HG03108 (cell line): ENCODE data around the gene FSD1L.

ENCODE experiments used
- ATAC-seq: cut with Tn5 transposase; IDR thresholded peaks from one replicate; pipeline ENCODE4 v1.9.1; 2021; ENCODE audit warnings: moderate library complexity; ENCODE audit not compliant: unreplicated experiment

FSD1L gene

DNA sequence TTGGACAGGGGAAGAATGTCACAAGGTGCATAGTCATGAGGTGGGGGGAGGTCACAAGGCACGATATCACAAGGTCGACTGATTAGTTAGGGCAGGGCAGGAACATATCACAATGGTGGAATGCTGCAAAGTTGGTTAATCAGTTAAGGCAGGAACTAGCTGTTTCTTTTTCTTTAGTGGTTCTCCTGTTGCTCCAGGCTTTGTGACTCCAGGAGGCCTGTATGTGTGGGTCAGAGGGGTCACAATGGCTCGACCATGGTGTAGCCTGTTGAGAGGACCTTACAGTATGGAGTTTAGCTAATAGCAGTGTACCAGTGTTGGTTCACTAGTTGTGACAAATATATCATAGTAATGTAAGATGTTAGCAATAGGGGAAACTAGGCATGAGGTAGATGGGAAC is 12.4 kb upstream of the FSD1L start:
- no peak for ATAC-seq

DNA sequence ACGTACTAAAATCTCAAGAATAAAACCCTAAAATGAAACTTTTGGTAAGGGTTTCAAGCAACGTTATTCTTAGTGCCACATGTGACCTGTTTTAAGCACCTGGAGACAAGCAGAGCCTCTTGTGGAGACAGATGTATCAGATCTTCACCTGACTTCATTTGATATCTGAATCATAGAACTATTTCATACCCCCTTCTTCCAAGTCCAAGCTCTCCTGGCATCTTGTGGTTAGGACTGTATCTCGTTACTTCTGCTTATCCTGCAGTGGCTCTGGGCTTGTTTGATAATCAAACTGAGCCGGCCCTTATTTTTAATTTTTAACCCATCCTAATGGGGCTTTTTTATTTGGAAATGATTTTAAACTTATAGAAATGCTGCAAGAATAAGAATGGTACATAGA is 11.1 kb upstream of the FSD1L start:
- ATAC-seq: no peak

DNA sequence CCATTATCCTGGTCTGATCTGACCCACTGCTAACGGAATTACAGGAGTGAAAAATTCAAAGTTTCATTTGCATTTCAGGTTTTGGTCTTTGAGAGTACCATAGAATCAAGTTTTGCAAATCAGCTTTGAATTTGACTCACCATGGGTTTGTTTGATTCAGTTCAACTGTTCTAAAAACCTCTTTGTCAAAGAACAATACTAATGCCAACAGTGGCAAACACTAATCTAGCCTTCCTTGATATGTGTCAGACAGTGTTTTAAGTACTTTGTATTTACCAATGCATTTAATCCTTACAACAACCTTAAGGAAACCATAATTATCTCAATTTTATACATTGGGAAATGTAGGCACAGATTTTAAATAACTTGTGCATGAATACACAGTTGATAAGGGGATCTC is 10.1 kb upstream of the FSD1L start:
- ATAC-seq: no peak

DNA sequence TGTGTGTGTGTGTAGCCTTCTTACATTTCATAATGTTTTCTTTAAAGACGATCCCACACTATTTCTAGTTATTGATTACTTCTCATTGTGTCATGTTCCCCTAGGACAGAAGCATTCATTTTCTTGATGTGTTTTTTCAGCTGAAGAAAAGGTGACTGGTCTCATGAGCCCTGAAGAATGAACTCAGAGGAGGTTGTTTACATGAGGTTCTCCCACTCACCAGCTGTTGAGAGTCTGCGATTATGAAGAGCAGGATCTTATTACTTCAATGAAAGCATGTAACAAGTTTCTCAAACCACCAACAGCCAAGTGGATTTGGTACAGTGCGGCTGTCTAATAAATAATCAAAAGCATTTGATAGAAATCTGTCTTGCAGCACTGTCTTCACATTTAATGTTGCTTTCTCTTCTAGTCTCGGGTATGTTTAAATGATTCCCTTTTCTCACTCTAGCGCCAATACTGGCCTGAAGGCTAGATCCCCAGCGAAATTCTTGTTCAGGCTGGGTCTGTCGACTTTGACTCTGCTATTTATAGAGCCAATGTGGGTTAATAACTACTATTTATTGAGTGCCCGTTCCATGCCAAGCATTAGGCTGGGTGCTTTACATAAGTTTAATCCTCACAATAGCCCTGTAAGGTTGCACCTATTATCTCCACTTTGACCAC is 9.6 kb upstream of the FSD1L start:
- no peak for ATAC-seq

DNA sequence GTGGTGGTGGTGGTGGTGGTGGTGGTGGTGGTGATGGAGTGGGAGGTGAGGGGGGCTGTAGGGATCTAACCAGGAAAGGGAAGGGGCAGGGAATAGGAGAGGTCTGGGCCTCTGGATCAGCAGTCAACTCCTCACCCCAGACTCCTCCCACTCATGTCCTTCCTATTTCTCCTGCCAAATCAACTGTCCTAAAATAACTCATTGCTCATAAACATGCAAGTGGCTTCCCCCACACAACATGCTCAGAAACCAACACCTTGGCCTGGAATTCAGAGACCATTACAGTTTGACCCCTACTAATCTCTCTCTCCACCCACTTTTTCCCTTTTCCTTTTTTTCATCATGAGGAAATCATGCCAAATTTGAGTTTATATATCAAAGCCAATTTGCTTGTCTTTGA is 8.4 kb upstream of the FSD1L start:
- ATAC-seq: no peak

DNA sequence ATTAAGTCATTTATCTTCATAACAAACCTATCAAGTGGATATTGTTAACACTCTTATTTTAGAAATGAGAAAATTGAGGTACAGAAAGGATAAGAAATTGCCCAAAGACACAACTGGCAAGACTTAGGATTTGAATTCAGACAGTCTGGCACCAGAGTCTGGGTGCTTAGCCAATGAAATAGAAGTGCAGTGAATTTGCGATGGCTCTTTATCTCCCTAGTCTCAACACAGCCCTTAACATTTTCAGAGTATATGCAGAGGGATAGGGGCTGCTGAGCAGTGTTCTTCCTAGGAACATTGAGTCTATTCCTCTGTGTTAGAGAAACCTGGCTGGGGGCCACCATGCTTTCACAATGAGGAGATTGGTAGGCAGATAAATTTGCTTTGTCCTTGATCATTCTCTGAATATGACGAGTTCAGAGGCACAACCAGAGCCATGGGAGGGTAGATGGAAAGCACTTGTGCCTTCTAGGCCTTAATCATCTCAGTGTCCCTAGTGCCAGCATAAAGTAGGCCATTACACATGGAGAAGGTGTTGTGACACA is 6.1 kb upstream of the FSD1L start:
- no peak for ATAC-seq

DNA sequence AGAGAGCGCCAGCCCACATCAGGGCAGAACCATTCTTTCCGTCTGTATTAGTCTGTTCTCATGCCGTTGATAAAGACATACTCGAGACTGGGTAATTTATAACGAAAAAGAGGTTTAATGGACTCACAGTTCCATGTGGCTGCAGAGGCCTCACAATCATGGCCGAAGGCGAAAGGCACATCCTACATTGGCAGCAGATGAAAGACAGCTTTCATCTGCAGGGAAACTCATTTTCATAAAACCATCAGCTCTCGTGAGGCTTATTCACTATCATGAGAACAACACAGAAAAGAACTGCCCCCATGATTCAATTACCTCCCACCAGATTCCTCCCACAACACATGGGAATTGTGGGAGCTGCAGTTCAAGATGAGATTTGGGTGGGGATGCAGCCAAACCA is 4.7 kb upstream of the FSD1L start:
- ATAC-seq: no peak

DNA sequence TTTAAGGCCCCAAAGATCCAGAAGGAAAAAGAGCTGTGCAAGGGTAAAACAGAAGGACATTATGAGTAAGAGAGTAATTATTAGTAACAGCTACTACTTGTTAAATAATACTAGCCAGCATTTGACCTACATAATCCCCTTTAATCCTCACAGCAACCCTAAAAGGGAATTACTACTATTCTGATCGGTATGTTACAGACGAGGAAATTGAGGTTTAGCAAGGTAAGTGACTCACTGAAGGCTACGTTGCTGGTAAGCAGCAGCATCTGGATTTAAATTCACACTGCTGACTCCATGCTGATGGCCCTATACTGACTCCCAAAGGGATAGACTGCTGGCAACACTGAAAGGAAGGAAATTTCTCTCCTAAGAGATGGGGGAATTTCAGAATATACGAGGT is 3.7 kb upstream of the FSD1L start:
- no peak for ATAC-seq

DNA sequence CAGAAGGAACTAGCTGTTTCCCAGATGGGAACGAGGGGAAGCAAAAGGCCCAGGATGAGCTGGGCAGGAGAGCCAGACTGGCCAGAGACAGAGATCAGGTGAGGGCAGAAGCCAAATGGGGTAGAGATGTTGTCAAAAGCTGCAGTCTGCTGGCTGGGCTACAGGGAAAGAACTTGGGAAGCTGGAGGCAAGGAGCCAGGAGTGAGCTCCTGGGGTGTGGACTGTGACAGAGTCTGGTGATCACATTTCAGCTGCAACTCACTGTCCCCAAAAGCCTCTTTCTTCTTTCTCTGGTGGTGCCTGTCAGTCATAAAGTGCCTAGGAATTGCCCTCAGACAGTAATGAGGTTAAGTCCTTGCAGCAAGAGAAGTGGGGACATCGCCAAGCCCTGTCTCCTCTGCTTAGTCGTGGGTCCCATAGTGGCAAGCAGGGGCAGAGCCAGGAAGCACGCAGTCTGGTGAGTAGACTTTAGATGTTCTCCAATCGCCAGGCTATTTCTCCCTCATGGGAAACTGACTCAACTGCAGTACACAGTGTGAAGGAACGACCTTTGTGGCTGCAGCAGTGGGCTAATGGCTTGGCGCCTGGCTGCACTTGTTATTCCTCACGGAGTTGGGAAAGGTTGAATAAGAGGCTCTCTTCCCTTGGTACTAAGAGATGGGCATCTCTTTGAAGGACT is 2.5 kb upstream of the FSD1L start:
- ATAC-seq: no peak

DNA sequence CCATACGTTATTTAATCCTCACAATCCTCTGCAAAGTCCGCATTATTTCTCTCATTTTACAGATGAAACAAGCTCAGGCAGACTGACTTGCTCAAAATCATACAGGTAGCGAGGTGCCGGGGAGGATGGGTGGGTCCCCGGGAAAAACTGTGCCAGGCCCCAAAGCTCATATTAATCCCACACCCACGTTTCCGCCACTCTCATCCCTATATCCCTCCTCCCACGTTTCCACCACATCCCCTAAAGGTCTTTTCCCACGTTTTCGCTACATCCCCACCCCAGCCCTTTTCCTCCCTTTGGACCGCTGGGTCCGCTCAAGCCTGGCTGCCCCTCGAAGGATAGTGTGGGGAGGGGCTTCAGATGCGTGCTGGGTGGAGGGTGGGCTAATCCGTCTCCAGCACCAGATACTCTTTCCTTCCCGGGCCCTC is 434 bp upstream of the FSD1L start:
- no peak for ATAC-seq

DNA sequence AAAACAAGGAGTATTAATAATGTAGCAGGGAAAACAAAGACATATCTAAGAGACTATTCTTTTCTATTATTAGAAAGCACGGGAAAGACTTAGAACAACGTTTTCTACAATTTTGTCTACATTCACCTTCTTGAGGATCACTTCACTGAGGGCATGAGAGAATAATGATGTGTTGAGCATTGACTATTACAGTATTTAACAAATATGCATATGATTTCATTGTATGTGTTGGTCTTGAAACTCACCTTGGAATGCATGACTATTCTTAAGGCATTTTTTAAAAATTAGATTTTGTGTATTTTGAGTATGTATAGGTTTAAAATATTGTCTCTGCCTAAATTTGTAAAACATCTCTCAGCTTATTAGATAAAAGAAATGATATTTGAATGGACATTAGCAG is 1.2 kb downstream of the FSD1L start:
- no peak for ATAC-seq

DNA sequence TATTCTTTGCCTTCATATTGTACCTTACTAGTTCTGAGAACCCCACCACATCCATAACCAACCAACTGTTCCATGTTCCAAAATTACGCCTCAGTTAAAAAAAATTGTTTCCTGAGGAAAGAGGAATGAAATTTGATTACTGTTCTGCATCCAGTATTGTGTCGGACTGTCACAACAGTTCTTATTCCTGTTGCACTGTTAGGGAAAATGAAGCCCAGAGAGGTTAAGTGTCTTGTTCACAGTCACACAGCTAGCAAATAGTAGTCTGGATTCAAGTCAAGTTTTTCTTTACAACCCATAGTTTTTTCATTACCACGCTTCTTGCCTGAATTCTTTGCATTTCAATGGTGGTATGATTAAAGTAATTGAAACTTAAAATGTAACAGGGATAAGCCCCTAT is 4.4 kb downstream of the FSD1L start:
- ATAC-seq: no peak

DNA sequence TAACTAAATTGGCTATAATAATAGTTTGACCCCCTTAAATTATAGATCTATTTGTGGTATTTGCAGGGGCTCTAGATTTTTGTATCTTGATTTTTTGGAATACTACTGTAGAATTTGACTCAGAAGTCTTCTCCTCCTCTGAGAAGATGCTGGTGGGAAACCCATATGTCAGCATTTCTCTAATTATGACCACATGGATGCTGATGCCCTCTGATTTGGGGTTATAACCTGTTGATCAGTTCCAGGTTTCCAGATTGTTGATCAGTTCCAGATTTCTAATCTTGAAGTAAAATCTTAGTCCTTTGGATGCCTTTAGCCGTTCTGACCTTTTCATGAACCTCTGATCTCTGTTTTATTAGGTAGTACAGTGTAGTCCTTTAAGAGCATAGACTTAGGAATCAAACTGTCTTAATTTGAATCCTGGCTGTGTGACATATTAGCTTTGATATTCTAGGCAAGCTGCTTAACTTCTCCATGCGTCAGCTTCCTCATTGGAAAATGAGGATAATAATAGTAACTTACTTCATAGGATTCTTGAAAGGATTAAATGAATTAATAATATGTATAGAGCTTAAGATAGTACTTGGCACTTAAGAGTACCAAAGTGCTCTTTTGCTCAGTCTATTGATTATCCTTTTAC is 8.1 kb downstream of the FSD1L start:
- ATAC-seq: no peak

DNA sequence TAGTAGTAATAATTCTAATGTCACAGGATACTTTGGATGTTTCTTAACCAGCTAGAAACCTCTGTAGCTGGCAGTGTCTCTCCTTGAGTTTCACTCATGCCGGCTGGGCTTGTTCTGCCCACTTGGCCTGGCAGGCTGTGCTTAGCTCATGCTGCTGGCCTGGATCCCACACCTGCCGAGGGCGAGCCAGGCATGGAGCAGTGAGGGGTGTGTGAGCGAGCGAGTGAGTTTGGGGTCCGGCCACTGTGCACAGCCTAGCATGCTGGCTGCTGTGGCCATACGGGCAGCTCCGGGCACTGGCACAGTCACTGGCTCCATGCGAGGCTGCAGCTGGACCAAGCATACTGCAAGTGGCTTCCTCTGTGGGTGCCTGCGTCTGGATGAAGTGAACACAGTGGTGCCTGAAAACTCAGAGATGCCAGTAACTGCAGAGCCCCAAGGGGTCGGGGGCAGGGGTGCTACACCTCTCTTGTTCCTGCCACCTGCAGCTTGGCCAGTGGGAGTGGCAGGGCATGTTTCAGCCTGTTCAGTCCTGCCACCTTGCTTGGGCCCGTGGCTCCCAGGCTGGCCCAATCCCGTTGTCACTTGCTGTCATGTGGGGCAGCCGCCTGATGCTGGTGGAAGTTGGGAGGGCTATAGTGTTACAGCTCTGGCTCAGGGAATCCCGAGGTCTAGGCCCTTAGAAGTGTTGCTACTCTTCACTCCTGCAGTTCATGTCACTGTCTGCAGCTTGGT is 9.9 kb downstream of the FSD1L start:
- no peak for ATAC-seq

DNA sequence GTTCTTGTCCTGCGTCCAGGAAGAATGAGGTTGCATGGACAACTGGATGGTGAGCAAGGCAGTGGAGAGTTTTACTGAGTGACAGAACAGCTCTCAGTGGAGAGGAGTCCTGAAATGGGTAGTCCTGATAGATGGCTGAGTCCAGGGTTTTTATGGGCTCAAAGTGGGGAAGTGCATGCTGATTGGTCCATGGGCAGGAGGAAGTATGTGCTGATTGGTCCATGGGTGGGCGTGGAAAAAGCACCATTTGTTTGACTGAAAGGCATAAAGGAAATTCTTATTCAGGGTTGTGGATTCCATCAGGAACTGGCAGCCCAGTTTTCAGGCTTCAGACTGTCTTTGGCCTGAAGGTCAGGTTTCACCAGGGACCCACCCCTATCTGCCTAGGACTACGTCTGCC is 10.6 kb downstream of the FSD1L start:
- ATAC-seq: no peak

DNA sequence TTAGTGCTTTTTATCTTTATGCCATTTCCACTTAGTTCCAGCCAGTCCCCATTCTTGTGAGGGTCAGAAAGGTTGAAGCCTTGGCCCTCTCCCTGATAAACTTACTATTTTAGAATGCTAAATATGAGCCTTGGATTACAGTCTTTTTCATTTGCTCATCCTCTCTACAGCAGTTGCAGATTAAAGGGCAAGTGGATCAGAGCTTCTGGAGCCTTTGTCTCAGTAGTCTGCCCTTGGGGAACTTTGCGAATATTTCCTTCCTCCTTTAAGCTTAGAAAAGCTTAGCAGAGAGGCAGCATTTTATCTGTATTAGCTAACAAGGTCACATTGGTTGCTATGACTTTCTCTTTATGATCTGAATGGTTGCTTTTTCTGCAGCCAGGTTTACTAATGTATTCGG is 11.5 kb downstream of the FSD1L start:
- no peak for ATAC-seq

DNA sequence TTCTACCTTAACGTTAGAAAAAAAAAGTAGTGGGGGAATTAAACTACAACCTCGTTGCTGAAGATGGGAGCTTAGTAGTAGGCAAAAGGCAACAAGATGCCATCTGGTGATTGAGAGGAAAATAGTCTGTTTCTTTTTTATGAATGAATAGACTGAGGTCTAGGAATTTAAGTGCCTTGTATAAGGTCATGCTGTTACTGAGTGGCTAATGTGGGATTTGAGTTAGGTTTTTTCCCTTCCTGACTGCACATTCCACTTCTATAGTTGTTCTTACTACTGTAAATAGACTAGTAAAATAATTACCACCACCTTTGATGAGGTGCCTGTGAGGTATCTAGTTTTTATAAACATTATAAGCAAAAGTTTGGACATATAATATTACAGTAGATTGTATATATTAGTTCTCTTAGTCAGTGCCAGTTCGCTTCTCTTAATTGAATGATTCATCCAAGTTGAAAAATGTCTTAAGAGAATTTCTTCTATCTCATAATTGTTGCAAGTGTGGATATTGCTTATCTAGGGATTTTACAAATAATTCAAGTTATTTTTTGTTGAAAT is 19.1 kb downstream of the FSD1L start:
- no peak for ATAC-seq

DNA sequence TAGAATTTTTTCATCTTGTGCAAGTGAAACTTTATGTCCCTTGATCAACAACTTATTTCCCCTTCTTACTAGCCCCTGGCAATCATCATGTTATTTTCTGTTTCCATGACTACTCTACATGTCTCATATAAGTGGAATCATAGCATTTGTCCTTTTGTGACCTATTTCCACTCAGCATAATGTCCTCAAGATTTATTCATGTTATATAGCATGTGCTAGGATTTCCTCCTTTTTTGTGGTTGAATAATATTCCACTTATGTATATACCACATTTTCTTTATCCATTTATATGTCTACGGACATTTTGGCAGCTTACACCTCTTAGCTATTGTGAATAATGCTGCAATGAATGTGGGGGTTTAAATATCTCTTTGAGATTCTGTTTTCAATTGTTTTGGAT is 21.0 kb downstream of the FSD1L start:
- no peak for ATAC-seq

DNA sequence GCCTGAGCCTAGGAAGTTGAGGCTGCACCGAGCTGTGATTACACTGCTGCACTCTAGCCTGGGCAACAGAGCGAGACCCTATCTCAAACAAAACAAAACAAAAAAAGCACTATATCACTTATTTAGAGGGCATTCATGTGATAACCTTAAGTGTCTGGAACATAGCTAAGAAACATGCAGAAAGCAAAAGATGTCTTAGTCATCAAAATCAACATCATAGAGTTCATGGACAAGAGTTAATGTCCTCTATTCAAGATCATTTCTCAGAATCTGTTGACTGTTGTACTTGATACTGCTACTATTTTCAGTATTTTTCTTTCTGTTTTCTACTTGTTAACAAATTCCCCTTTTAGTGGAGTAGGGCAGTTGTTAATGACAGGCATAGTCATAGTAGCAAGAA is 25.4 kb downstream of the FSD1L start:
- ATAC-seq: no peak

DNA sequence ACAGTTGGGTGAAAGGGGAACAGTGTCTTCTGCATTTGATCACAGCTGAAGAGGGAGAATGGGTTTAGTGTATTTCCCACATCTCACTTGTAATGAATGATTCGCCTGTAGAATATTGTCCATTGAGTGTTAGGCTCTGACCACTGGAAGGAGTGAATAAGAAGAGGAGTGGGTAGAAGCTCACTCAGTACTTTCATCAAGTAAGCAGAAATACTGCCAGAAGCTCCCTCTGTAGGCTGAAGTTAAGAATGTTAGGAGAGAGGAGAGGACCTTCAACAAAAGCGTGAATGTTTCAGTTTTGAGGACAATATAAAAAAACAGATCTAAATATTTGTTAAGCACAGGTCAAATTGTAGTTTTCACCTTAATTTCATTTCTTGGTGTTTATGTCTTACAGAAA is 27.5 kb downstream of the FSD1L start:
- no peak for ATAC-seq

DNA sequence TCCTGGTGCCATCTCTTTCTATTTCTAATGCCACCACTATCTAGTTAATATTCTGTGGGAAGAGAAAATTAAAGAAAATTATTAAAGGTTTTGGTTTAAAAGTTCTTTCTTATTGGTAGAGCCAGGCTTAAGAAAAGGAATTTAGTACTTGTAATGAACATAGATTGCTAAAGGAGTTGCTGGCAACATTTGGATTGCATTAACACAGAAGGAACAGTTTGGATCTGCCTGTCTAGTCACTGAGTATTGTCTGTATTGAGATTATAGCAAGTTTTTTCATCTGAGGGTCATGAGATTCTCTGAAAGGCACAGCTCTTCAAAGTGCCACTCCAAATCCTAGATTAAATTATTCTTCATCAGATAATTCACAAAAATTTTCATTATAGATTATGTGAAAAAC is 32.0 kb downstream of the FSD1L start:
- no peak for ATAC-seq
